Fibroblast of mammary gland (primary cell): ENCODE results near the gene SH3RF2.

Source experiments
- DNase-seq: peaks from one replicate; pipeline ENCODE4 v3.0.0-alpha.2; 2010; ENCODE audit warnings: low read depth
- H3K4me3 ChIP-seq: 2 replicates; pipeline ENCODE4 v1.5.1; 2011; ENCODE audit warnings: low read depth, mild to moderate bottlenecking, low read length, moderate library complexity; ENCODE audit not compliant: control insufficient read depth
- TF ChIP-seq, protein P1 (sequence below): conservative IDR thresholded peaks from 2 replicates; pipeline ENCODE4 v1.5.1; 2011; ENCODE audit warnings: low read depth, low read length, inconsistent platforms; ENCODE audit not compliant: control insufficient read depth, insufficient read depth

The SH3RF2 gene

GRCh38 chr5:145919413-145919812 lies 17.0 kb upstream of the SH3RF2 start:
- DNase-seq: no peak
- no peak overlapping the region for H3K4me3 ChIP-seq
- TF ChIP-seq, protein P1, sequence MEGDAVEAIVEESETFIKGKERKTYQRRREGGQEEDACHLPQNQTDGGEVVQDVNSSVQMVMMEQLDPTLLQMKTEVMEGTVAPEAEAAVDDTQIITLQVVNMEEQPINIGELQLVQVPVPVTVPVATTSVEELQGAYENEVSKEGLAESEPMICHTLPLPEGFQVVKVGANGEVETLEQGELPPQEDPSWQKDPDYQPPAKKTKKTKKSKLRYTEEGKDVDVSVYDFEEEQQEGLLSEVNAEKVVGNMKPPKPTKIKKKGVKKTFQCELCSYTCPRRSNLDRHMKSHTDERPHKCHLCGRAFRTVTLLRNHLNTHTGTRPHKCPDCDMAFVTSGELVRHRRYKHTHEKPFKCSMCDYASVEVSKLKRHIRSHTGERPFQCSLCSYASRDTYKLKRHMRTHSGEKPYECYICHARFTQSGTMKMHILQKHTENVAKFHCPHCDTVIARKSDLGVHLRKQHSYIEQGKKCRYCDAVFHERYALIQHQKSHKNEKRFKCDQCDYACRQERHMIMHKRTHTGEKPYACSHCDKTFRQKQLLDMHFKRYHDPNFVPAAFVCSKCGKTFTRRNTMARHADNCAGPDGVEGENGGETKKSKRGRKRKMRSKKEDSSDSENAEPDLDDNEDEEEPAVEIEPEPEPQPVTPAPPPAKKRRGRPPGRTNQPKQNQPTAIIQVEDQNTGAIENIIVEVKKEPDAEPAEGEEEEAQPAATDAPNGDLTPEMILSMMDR: no peak

DNA sequence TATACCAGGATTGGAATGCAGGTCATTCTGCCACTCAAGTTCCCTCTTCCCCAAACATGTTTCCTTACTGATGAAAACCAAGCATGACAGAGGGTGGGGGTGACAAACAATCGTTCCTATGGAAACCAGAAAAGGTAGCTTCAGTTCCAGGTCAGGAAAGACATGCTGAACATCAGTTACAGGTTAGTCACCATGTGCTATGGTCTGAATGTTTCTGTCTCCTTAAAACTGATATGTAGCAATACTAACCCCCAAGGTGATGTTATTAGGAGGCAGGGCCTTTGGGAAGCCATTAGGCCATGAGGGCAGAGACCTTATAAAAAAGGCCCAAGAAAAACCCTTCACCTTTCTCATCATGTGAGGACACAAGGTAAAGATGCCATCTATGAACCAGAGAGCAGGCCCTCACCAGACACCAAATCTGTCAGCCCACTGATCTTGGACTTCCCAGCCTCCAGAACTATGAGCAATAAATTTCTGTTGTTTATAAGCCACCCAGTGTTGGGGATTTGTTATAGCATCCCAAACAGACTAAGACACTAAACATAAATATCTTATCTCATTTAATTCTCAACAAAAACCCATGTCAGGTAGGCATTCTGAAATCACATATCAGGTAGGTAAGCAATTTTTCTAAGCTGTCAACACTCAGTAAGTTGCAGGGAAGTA lies 15.7 kb upstream of the SH3RF2 start:
- no peak for DNase-seq
- no peak overlapping the region for H3K4me3 ChIP-seq
- TF ChIP-seq, protein P1: no peak

GRCh38 chr5:145921211-145921610 lies 15.2 kb upstream of the SH3RF2 start:
- TF ChIP-seq, protein P1: no peak
- no peak overlapping the region for H3K4me3 ChIP-seq
- DNase-seq: no peak

GRCh38 chr5:145922059-145922458 lies 14.3 kb upstream of the SH3RF2 start:
- TF ChIP-seq, protein P1: no peak
- no peak for DNase-seq
- H3K4me3 ChIP-seq: no peak overlapping the region

DNA sequence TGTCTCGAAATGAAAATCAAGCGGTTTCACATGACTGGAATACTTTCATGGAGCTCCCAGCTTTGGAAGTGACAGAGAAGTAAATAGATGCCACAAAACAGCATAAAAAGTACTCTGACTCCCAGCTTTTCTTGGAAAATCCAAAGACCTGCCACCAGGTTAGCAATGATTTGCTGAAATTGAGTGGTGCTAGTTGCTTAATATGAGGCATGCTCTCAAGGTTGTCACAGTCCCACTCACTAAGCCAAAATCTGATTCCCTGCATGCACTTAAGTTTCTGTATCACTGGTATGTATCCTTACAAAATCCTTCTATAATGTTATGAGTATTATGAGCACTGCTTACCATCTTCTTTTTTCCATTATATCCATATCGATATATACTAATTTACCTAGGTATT lies 13.0 kb upstream of the SH3RF2 start:
- H3K4me3 ChIP-seq: no peak overlapping the region
- DNase-seq: no peak
- TF ChIP-seq, protein P1: no peak

- DNase-seq: no peak
- no peak overlapping the region for H3K4me3 ChIP-seq
- TF ChIP-seq, protein P1: no peak
Observed at GRCh38 chr5:145924849-145925248, 11.5 kb upstream of the SH3RF2 start.

DNA sequence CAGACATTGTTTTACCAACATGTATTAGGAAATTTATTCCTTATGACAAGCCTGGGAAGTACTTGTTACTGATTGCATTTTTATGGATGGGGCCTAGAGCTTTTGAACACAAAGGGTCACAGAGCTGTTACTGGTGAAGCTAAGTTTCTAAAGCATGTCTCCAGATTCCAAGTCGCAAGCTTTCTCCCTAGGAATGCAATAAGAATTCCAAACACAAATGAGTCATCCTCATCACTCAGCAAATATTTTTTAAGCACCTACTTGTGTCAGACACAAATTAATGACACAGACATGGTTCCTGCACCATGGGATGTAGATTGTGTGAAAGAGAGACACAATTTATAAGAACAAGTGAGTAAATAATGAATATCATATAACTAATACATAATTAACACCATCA lies 11.0 kb upstream of the SH3RF2 start:
- no peak overlapping the region for H3K4me3 ChIP-seq
- peak; percentile 79 for DNase-seq
- TF ChIP-seq, protein P1: no peak
